NCI-H2196 treated with DMSO at 0.1 percent for 48 hours (cell line): ENCODE data around the gene FBXL4.

Source experiments
- DNase-seq: peaks from one replicate; lab custom pipeline; 2025; ENCODE audit not compliant: unreplicated experiment; lab: John Stamatoyannopoulos, UW

Gene FBXL4

DNA sequence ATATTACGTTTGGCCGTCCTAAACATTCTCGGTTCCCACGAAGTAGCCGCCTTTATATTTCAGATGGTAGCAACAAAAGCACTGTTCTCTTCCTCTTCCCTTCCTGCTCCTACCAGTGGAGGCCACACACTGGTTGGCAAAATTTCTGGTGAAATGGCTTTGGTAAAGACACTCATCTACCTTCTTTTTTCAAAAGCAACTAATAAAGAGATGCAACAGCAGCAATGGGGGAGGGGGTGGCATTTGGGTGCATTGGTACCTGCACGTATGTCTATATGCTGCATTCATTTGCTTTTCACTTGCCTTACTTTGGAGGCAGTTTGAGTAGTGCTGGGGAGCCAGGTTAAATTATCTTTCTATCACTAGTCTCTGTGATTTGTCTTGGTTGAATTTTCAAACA, 107.4 kb downstream of the FBXL4 start:
- no peak for DNase-seq

DNA sequence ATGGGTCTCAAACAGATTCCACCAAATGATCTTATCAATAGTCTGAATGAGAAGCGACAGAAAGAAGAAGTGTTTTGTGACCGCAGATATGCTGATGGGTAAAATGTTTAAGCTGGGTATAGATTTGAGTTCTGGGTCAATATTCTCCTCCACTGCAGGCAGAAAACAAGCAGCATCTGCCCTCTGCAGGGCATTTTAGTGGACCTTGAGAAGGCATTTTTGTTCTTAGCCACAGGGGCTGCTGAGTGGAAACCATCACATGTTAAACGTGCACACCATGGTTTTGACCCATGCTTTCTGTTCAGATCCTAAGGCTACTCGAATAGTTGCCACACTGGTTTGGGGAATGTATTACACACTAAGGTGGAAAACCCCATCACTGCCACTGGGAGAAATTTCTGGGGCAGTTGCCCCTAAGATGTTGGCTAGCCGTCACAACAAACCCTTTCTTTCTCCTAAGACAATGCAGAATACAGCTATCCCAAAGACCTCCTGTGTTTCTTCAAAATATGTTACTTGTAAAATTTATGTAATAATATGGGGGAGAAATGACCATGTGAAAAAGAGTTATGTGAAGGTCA, 107.9 kb downstream of the FBXL4 start:
- DNase-seq, result no peak

DNA sequence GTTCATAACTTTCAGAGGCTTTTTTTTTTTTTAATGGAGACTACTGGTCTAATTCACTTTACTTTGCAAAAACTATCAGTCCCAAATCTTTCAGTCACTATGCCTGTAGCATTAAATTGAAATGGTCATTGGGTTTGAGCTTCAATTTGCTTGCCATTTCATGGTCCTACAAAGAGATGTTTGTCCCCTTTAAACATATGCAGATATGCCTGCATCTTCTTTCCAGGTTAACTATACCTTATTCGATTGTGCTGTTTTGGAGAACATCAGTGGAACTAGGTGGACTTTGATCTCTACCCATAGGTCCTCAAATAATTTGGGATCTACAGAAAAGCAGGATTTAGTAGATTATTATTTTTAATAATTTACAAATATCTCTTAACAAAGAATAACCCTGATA, 108.8 kb downstream of the FBXL4 start:
- DNase-seq, result no peak

DNA sequence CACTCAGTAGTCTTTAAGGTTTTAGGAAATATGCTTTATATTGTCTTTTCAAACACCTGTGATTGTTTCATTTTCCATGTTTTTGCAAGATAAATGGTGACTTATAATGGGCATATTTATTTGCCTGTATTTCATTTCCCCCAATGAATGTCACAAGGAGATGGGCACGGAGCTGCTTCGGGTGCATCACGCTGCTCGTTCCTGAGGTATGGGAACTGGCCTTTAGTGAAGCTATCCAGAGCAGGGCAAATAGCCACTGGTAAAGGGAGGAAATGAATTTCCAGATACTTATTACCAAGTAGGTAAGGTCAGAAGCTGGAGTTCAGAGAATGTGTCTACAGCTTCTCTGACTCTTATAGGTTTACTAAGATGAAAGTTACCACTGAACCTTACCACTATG, 109.7 kb downstream of the FBXL4 start:
- no peak for DNase-seq

DNA sequence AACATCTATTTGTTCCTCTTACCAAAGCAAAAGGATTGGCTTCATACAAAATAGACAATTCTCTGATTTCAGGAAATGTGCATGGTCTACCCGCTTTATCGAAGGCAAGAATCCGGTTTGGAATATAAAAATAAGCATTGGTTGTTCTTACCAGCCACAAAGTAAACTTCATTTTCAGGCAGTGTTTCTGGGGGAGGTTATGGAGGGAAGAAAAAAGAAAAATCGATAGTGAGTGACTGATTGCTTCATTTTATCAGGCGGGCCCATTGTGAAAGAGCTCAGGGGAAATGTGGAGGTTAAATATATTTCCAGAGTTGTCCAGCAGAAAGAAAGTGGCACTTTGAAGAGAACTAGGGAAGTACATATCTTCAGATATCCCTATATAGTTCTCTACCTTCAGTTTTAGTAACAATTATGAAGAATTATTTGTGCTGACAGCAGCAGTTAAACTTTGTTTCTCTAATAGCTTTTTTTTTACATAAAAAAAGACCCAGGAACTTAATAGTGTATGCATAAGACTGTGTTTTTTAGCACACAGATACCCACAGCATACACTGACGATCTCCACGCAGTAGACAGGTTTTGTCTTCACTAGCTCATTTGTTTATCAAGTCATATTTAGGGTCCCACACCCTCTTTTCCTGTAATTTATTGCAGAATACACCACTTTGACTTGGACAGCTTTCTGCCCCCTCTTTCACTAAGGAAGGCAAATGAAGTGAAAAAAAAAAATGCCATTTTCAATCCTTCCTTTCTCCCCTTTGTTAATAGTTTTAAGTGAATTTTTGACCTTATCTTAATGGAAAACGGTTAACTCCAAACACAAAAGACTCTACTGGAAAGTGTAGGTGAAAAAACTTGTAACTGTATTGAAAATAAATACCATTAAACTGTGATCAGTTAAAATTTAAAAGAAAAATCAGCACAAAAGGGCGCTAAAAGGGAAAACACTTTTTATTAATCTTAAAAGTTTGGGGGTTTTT, 110.5 kb downstream of the FBXL4 start:
- no peak for DNase-seq

DNA sequence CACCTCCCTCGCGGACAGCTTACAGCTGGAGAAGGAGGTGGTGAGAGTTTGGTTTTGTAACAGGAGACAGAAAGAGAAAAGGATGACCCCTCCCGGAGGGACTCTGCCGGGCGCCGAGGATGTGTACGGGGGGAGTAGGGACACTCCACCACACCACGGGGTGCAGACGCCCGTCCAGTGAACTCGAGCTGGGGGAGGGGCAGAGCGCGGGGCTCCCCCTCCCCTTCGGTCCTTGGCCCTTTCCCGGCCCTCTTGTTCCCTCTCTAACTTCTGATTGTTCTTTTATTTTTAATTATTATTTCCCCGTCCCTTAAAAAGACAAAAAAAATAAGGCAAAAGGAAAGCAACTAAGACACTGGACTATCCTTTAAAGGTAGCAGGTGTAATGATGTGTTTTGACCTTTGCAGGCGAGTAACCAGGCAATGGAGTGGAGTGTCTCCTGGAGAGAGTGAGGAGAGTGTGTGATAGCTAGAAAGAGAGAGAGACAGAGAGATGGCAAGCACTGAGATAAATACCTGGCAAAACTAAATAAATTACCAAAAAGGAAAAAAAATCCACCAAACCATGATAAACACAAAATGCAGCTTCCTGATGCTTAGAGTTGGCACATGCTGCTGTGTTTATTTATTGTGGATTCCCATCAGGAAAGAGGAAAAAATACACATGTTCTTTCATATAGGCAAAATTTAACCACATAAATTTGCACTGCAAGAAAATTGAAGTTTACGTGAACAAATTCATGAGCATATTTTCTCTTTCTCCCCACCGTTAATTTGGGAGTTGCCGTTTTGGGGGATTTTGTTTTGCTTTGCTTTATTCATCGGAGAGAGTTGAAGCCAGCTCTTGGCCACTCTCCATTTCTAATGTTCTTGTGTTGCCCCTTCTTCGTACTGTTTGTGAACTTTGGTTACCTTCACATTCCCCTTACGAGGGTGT, 111.5 kb downstream of the FBXL4 start:
- no peak for DNase-seq

DNA sequence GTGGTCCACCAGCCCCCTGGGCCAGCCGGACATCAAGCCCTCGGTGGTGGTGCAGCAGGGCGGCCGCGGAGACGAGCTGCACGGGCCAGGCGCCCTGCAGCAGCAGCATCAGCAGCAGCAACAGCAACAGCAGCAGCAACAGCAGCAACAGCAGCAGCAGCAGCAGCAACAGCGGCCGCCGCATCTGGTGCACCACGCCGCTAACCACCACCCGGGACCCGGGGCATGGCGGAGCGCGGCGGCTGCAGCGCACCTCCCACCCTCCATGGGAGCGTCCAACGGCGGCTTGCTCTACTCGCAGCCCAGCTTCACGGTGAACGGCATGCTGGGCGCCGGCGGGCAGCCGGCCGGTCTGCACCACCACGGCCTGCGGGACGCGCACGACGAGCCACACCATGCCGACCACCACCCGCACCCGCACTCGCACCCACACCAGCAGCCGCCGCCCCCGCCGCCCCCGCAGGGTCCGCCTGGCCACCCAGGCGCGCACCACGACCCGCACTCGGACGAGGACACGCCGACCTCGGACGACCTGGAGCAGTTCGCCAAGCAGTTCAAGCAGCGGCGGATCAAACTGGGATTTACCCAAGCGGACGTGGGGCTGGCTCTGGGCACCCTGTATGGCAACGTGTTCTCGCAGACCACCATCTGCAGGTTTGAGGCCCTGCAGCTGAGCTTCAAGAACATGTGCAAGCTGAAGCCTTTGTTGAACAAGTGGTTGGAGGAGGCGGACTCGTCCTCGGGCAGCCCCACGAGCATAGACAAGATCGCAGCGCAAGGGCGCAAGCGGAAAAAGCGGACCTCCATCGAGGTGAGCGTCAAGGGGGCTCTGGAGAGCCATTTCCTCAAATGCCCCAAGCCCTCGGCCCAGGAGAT, 112.4 kb downstream of the FBXL4 start:
- no peak for DNase-seq

DNA sequence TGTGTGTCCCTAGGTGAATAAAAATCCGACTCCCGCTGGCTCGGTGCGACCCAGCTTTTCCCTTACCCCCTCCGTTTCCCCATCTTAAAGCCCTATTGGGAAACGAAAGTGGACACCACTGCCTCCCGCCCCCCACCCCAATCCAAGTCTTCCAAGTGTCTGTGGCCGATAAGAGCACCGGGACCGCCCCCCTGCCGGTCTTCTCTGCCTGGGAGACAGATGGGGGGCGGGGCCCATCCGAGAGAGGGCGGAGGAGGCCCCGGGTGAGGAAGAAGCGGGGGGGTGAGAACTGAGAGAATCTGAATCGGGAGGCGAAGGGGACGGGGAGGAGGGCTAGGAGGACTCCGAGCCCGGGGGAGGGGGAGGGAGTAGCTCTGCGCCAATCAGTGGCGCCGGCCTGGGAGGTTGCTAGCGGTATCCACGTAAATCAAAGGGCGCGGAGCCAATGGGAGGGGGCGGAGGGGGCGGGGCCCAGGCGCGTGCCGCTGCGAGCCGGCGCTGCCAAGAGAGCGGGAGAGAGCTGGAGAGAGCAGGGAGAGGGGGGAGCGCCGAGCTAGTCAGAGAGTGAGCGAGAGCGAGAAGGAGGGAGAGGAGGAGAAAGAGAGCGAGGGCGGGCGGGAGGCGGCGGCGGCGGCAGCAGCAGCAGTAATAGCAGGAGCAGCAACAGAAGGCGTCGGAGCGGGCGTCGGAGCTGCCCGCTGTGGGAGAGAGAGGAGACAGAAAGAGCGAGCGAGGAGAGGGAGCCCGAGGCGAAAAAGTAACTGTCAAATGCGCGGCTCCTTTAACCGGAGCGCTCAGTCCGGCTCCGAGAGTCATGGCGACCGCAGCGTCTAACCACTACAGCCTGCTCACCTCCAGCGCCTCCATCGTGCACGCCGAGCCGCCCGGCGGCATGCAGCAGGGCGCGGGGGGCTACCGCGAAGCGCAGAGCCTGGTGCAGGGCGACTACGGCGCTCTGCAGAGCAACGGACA, 113.4 kb downstream of the FBXL4 start, which contains the start of gene POU3F2:
Gene POU3F2 (plus strand): TSS at position 515 of the 972 bp plus-strand sequence. CDS start 300 bp downstream, at position 815.
- DNase-seq, result peak; percentile 95

DNA sequence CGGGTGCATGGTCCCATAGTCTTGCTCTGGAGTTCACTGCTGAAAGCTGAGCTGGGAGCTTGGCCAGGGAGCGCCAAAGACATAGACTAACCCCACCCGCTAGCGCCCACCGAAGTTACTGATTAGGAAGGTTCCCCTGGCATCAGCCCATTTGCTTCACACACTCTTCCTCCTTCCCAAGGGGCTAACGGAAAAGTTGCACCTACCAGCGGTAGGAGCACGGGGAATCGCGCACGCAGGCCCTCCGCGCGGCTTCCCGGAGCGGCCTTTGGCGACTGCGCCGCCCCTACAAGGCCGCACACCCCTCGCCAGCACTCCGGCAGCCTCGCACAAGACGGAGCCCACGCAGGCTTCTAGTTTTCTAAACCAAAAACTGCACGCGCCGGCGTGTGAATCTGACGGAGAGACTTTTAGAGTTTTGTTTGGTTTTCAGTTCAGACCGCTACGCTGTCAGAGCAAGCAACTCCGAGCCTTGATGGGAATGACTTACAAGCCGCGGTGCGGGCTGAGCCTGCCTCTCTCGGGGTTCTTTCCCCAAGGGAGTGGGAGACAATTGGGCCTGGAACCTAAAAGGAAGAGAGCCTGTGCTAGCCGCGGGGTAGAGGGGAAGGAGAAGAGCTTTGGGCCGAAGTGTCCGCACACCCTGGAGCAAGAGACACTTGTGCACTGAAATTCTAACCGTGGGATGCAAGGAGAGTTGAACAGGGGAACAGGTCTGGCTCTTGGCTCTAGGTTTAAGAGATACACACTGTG, 114.3 kb downstream of the FBXL4 start:
- peak; percentile 14 for DNase-seq

DNA sequence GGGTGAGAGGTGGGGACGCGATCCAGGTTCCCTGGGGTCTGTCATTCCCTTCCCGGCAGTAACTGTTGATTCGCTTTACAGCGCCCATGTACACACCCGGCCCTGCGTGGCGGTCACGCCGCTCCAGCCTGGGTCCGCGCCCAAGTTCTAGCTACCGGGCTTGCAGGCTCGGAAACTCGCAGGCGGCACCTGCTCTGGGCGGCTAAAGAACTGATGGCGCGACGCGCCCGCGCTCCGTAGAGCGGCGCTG, 114.8 kb downstream of the FBXL4 start:
- DNase-seq, result peak; percentile 35

DNA sequence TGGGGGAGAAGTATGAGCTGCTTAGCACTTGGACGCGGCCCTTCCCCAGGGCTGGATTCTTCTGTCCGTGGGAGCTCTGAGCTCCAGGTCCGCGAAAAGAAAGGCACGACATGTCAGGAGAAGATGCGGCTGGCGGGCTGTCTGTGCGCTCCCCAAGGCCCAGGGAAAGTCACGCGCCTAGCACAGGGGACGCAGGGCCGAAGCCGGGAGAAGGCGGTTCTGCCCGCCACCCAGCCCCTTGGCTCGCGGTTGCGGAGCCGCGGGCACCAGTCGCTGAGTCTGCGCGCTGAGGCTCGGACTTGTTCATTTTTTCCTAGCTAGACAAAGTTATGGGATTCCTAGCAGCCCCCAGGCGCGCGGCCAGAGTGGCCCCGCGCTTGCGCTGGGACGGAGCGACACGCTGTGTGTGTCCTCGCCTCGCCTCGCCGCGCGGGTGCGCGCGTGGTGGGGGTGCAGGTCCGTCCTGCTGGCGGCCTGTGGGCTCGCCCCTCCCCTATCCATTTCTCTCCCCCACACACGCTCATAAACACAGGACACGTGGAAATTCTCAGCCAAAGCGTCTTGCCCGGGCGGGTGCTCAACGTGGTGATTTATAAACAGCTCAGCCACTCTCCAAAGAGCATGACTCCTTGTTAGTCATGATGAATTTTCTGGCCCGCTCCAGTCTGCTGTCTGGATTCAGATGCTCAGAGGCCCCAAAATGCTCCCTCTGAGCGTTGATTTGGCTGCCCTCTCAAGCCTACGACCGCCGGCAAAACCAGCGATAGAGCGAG, 115.3 kb downstream of the FBXL4 start:
- no peak for DNase-seq

DNA sequence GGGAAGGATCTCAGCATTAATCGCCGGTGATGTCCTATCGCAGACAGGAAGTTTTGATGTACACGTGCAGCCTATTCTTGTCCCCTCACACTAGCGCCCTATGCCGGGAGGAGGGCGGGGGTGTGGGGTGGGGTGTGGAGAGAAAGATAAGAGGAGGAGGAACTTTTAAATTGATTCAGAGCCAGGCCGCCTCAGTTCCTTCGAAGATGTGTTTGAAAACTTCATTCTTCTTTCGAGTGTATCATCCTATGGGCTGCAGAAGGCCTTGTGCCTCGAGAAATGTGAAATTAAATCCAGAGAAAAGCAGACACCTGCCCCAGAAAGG, 115.8 kb downstream of the FBXL4 start:
- DNase-seq, result no peak

DNA sequence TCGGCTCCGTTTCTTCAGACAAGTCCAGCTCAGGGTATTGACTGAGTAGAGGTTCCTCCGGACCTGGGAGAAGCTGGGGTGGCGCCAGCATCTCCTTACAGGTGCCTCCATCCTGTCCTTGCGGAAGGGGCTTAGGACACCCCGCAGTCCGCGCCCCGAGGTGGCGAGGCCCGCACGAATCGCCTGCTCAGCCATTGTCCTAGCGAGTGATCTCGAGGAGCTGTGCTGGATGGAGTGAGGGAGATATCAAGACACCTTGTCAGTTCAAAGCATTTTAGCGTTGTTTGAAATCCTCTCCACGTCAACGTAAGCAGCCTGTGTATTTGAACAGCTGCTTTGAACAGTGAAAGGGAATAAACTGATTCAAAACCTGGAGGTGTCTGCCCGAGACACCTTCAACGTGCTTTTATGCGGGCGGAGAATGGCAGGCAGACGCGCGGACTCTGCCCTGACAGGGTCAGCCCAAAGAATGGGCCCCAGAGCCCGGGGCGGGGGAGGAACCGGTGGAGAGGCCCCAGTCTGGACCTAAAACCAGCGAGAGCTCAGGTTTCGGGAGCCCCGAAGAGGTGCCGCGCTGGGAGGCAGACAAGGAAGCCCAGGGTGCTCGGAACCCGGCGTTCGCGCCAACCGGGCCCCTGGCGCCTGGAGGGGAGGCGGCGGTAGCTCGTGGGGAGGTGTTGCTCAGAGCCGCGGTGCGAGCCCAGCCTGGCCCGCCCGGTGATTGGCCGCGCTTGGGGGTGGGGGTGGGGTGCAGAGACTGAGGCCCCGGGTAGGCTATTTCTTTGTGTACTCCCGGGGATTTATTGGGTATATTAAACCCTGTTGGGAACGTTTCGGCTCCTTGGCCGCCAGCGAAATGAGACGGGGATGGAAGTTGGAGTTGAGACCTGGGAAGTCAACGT, 116.4 kb downstream of the FBXL4 start:
- DNase-seq, result peak; percentile 33

DNA sequence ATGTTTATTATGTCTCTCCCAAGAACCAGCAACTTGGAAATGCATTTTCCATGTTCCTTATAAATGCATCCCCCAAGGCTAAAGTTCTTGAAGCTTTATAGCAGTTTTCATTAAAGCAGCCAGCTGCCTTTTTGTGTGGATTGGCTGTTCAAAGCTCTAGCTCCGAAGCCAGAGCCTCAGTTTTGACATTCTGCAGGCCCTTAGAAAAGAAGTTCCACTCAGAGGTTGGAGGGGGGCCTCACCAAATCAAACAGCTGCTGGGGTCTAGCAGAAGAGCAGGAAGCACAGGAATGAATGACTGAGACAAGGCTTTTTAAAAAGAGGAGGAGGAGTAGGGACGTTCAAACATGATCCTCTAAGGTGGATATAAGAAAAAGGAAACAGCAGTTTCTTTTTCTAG, 117.6 kb downstream of the FBXL4 start:
- no peak for DNase-seq

DNA sequence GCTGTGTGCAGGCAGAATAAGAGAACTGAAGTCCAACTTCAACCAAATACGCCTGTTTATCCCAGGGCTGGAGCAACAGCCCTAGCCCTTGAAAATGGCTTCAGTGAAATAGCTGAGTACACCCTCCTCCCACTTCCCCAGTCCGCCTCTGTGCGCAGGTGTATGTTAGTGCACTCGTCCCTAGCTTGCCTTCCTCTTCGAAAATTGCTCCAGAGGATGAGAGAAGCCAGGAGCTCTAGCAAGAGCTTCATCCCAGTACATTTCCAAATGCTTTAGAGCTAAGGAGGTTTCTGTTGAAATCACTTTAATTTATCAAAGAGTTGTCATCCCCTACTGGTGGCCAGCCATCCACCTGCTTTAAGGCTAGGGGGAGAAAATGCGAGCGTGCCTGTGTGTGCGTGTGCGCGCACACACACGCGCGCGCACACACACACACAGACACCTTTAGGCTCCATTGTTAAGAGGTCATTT, 118.8 kb downstream of the FBXL4 start:
- DNase-seq, result peak; percentile 48

DNA sequence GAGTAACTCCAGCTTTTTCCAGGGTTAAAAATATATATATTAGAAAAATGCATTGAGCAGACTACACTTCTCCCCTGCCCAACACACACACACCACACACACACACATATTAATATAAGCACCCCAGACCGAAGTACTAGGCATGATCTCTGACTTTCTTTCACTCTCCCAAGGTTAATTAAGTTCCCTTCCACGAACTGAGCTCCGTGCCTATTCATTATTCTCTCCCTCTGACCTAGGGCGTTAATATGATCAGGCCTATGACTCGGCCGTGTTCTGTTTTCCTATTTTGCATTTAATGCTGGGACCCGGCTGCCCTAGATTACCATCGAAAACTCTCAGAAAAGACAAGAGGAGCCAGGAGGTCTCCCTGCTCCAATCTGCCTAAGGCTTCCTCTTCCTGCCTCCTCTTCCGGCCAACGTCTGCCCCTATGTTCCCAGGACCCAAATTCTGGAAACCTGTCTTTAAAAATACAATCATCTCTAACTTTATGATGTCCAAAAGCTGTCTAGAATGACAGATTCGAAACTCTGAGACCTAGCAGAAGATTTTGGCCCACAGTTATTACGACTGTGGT, 119.4 kb downstream of the FBXL4 start:
- no peak for DNase-seq
